DND-41 (cell line): ENCODE measurements around the gene CLCN2.
"Not testable (repeated sequence)": the region's sequence is repeated elsewhere in the genome, so short reads cannot be mapped to it uniquely, and the experiment has no call there.

Source experiments
- EZH2 ChIP-seq: IDR thresholded peaks from 3 replicates; pipeline ENCODE4 v1.6.1; 2012; ENCODE audit warnings: borderline replicate concordance, low read depth, mild to moderate bottlenecking, moderate library complexity, low read length, inconsistent platforms; ENCODE audit not compliant: severe bottlenecking
- TF ChIP-seq, protein P1 (sequence below): IDR thresholded peaks from 2 replicates; pipeline ENCODE4 v1.5.1; 2012; ENCODE audit warnings: borderline replicate concordance, low read length, moderate library complexity, mild to moderate bottlenecking; ENCODE audit not compliant: poor library complexity, severe bottlenecking; ENCODE audit errors: extremely low read depth

DNA sequence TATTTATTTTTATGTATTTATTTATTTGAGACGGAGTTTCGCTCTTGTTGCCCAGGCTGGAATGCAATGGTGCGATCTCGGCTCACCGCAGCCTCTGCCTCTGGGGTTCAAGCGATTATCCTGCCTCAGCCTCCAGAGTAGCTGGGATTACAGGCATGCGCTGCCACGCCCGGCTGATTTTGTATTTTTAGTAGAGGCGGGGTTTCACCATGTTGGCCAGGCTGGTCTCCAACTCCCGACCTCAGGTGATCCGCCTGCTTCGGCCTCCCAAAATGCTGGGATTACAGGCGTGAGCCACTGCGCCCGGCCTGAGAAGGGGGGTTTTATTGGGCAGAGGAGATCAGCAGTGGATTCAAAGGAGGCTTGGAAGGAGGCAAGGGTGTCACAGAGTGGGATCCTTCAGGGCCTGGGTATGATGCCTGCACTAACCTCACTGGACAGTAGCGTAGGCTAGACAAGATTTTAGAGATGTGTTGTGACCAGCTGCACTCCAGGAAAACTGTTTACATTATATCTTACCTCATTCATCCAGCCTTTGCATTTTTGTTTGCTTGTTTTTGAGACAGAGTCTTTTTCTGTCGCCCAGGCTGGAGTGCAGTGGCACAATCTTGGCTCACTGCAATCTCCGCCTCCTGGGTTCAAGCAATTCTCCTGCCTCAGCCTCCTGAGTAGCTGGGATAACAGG, 21.8 kb downstream of the CLCN2 start:
- TF ChIP-seq, protein P1, sequence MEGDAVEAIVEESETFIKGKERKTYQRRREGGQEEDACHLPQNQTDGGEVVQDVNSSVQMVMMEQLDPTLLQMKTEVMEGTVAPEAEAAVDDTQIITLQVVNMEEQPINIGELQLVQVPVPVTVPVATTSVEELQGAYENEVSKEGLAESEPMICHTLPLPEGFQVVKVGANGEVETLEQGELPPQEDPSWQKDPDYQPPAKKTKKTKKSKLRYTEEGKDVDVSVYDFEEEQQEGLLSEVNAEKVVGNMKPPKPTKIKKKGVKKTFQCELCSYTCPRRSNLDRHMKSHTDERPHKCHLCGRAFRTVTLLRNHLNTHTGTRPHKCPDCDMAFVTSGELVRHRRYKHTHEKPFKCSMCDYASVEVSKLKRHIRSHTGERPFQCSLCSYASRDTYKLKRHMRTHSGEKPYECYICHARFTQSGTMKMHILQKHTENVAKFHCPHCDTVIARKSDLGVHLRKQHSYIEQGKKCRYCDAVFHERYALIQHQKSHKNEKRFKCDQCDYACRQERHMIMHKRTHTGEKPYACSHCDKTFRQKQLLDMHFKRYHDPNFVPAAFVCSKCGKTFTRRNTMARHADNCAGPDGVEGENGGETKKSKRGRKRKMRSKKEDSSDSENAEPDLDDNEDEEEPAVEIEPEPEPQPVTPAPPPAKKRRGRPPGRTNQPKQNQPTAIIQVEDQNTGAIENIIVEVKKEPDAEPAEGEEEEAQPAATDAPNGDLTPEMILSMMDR = not testable (repeated sequence)
- TF ChIP-seq EZH2 = not testable (repeated sequence)
